CD4-positive, alpha-beta T cell treated with Interleukin-15 for 4 hours (primary cell): ENCODE results near the gene GLI3.

Experiments used
- DNase-seq: peaks from one replicate; pipeline ENCODE4 v3.0.0-alpha.2; 2020; ENCODE audit warnings: low spot score

The GLI3 gene

DNA sequence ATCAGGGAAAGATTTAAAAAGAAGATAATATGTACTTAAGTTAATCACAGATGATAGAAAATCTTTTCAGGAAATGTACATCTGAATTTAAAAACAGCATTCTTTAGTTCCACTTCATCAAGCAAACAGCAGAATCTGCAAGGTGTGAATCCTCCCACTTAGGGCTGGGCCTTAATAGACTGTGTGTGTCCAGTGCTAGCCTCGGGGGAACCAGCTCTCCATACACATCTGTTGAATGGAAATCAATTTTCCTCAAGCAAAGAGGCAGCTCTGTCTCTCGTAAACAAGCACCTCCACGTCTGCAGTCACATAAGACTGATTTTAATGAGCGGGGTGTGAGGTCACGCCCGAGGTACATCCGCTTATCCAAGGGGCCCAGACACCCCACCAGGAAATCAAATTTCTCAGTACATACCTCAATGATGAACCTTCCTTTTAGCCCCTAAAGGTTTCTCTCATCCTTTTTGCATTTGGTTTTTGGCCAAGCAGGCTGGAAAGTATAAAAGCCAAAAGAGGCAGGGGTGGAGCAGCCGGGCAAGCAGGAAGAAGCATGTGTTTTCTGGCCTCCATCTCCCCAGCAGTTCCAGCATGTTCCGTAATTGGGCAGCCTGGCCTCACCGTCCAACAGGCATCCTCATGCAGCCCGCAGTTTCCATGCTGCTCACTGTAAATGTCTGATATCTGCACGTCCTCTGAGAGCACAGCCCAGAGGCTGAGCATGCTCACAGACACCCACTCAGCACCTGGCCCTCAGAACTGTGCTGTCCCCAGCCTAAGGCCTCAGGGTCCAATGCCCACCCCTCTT lies 131.3 kb downstream of the GLI3 start:
- DNase-seq: no peak

DNA sequence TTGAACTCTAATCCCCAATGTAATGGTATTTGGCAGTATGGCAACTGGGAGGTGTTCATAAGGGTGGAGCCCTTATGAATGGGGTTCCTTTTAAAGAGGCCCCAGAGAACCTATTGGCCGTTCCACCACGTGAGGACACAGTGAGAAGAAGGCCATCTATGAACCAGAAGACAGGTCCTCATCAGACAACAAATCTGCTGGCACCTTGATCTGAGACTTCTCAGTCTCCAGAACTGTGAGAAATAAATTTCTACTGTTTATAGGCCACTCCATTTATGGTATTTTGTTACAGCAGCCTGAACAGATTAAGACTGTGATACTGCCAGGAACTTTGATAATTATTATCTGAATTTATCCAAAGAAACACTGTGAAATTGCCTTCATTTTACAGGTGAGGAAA lies 132.3 kb downstream of the GLI3 start:
- no peak for DNase-seq

DNA sequence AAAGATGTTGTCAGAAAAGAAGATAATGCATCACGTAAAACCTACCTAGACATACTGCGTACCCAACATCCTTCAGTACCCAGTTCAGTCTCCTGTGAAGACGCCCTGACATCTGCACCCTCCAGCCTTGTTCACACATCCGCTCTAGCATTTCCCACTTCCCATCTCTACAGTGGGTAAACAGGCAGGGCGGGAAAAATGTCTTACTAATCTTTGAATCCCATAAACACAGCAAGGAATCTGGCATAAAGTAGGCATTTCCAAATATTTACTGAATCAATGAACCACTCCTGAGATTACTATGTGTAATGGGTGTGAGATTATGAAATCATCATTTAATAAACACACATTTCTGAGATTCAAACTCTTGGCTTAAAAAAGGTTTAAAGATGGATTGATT lies 132.8 kb downstream of the GLI3 start:
- no peak for DNase-seq

DNA sequence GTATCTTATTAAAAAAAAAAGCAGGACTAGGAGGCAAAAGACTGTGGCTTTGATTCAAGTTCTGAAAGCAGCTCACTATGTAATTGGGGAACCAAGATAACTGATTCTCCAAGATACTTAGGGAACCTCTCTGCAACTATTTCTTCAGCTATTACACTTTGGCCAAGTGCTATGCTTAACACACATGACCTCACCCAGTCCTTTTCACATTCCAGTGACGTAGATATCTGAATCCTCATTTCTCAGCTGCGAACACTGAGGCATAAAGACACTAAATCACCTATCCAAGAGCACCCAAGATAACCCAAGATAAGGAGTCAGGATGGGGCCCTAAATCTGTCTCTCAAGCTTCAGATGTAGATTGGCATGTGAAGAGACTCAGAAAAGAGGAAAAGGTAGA lies 133.6 kb downstream of the GLI3 start:
- no peak for DNase-seq

DNA sequence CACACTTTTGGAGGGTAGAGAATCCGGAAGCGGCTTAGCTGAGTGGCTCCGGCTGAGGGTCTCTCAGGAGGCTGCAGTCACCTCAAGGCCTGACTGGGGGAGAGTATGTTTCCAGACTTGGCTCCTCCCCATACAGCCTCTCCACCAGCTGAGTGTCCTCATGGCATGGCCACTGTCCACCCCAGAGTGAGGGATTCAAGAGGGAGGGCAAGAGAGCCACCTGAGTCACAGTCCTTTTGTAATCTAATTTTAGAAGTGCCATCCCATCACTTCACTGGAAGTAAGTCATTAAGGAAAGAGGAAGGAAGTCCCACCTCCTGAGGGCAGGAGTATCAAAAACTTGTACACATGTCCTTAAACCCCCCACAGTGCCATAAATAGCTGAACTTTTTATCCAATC lies 134.0 kb downstream of the GLI3 start:
- no peak for DNase-seq

DNA sequence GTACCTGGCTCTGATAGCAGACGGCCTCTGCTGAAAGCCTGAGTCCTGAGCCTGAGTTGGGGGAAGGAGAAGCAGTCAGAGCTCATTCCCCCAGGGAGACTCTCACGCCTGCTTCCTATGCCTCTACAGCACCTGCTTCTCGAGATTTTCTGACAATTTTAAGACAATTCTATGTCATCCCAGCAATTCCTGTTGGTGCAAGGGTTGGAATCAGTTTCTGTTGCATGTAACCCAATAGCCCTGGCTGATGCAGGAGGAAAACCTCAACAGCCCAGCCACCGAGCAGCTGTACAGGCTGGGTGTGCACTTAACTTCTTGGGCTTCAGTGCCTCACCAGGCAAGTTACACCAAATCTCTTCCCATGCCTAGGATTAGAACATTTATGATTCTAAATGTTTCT lies 134.7 kb downstream of the GLI3 start:
- DNase-seq: no peak

DNA sequence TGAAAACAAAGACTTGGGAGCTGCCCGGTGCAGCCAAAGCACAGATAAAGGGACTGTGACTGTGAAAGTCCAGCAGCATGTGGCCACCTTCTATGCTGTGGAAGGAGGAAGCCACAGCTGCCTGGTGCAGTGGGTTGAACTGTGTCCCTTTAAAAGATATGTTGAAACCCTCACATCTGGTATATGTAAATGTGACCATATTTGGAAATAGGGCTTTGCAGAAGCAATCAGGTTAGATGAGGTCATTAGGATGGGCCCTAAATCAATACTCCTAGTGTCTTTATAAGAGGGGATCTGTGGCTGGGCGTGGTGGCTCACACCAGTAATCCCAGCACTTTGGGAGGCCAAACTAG lies 136.9 kb downstream of the GLI3 start:
- no peak for DNase-seq

DNA sequence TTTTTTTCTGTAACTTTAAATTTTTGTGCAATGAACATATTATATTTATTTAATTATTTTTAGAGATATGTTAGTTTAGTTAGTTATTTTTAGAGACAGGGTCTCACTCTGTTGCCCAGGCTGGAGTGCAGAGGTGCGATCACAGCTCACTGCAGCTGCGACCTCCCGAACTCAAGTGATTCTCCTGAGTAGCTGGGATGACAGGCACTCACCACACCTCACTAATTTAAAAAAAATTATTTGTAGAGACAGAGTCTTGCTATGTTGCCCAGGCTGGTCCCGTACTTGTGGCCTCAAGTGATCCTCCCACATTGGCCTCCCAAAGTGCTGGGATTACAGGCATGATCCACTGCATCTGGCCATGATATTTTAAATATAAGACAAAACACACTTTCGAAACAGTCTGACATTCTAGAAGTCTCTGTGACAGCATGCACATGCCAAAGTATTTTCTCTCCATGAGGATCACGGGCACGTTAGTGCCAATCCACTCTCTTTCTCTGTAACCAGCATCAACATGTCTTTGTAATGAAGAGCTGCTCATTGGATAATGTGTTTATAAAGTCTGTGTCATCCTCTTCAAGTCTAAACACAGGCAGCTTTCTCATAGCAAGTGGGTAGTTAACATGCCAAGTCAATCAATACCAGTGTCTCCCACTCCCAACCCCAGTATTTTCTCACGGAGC lies 137.4 kb downstream of the GLI3 start:
- no peak for DNase-seq

DNA sequence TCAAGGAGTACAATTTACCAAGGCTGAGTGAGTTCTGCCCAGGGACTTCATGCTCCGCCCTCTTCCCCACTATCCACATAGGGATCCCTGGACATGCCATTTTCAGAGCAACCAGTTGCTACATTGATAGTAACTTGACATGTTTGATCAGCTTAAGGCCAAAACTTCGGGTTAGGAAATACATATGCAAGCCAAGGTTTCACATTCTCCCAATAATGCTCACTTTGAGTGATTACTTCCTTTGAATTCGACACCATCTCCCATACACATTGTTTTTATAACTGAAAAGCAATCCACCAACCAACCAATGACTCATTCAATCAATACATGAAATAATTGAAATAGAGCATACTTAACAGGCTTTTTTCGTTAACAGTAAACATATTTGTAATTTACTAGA lies 137.9 kb downstream of the GLI3 start:
- DNase-seq: no peak

DNA sequence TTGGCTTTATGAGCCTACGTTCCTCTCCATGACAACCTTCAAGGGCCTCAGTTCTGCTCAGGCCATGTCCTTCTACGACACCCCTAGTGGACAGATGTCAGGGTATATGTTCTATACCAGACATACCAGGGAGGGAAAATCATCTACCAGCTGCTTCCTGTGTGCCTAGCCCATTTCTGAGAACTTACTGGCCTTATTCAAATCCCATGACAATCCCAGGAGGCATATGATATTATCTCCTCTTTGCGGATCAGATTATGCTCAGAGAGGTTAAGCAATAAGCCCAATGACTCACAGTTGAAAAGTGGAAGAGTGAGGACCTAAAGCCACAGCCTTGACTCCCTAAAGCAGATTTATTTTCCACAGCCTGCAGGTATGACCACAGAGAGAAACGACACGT lies 139.3 kb downstream of the GLI3 start:
- DNase-seq: no peak

DNA sequence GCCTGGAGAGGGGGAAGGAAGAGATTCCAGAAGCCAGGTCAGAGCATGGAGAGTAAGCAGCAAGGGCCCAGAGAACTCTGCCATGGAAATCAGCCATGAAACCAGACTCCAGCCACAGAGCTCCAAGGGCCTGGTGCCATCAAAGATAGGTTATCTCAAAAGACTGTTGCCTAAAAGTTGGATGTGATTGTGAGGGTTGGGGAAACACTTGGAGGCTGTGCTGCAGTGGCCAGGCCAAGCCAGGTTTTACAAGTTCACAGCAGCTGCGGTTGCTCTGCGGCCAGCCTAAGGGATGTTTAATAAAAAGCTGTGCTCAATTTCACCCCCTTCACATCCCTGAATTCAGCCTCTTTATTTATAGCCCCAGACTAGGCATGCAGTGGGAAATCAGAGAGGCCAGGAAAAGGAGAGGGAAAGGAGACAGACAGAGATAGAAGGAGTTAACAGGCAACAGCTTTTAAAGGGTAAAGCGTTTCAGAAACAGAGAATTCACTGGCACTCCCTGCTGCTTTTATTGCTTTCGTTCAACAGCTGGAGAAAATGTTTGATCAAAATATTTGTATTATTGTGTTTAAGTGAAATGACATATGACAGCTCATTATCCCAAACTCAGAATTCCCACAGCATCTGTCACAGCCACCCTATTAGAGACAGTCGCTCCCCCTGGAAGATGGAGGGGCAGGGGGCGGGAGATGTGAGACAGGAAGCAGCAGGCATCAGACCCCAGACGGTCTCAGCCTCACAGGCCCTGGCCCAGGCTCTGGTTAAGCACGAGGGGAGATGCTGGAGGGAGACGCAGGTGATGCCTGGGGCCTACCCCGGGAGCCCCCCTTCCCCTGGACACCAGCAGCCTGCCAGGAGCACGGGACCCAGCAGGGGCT lies 140.1 kb downstream of the GLI3 start:
- no peak for DNase-seq

DNA sequence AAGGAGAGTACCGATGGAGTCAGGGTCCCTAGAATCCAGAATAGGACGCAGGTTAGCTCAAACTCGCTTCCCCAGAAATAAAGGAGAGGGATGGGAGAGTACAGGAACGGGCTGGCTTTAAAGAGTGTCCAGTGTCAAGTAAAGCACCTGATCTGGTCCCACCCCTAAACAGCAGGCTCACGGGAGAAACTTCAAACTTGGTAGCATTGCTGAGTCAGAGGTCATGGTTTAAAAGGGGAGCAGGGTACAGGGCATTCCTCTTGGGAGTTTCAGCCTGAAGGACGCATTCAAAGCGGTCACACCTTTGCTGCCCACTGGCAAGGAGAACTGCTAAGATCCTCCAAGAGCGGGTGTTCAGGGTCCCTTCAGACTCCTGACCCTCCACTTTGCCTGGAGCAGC lies 140.7 kb downstream of the GLI3 start:
- no peak for DNase-seq

DNA sequence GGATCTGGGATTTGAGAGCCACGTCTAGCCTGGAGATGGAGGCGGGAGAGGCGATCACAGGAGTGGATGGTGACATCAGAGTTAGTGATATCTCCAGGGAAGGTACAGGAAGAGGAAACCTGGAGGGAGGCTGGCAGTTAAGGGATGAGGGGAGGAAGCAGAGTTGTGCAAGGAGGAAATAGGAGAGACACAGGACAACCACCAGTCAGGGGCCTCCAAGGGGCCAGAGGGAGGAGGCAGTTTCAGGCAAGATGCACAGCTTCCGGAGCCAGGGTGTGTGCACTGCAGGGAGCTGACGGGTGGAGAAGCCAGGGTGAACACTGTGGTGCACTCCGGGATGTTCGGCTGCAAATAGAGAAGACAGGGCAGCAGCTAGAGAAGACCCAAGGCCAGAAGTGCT lies 141.2 kb downstream of the GLI3 start:
- DNase-seq: no peak

DNA sequence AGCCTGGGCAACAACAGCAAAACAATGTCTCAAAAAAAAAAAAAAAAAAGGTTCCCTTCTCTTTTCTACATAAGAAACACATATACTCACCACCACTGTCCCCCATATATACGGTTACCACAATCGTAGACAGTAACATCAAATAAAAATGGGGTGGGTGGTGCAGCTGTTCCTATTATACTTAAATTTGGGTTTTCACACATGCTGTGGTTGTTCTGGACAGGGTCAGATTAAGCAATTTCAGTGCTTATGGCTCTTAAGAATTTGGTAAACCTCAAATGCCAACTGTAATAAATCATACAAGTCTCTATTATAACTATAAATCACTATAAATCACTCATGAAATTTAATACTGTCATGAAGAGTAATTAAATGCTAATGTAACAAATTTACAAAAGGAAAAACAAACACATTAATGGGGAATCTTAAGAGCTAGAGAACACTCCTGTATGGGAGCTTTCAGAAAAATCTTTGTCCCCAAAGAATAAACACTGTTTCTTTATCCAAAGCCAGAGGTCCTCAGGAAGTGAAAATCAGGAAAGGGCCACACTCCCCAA lies 143.6 kb downstream of the GLI3 start:
- no peak for DNase-seq

DNA sequence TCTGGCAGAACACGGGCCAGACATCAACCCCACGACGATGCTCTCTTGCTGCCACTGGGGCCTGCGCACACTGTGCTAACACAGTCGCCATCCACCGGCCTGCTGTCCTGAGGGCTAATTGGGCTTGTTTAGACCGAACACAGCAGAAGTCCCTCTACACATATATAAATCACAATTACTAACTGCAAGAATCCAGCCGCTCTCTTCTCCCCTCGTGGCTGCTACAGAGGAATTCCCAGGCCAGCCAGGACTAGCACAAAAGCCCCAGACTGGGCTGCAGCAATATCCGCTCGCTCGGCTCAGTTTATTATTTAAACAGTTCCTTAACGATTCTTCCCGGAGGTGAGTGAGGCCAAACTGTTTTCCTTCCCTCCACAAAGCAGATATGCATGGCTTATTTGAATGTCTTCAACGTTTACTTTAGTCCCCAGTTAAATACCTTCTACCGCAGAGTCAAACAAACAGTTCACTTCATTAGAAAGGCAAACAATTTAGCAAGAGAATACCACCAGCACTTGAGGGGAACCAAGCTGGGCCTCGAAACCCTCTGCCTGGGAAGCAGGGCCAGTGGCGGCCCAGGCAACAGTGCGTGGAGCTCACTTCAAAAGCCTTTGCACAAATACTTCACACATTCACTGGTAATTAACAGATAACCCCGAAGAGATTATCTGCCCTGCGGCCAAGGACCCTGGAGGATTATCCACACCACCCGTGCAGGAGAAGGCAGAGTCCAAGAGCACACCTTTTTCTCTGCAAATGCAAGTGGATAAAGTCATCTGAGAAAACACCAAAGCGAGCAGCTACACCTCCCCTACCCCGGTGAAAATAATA lies 145.3 kb downstream of the GLI3 start:
- DNase-seq: no peak

DNA sequence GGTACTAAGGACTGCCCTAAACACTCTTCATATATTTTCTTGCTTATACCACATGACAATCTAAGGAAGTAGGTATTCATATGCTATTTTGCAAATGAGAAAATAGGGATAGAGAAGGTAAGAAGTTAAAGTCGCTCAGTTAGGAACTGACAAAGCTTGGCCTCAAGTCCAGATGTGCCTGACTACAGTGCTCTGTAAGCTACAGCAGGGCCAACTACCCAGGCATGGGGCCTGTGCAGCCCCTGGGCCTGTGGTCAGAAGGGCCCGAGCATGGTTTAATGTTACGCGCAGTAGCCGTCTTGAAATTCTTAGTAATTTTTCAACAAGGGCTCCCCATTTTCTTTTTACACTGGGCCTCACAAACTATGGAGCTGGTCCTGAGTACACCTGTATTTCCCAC lies 146.2 kb downstream of the GLI3 start:
- DNase-seq: no peak

DNA sequence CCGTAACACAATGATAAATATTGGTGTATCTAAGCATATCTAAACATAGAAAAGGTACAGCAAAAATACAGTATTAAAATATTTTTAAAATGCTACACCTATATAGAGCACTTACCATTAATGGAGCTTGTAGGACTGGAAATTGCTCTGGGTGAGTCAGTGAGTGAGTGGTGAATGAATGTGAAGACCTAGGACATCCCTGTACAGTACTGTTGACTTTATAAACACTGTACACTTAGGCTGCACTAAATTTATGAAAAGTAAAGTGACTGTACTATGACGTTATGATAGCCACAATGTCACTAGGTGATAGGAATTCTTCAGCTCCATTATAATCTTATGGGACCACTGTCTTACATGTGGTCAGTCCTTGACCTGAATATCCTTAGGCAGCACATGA lies 147.0 kb downstream of the GLI3 start:
- DNase-seq: no peak

DNA sequence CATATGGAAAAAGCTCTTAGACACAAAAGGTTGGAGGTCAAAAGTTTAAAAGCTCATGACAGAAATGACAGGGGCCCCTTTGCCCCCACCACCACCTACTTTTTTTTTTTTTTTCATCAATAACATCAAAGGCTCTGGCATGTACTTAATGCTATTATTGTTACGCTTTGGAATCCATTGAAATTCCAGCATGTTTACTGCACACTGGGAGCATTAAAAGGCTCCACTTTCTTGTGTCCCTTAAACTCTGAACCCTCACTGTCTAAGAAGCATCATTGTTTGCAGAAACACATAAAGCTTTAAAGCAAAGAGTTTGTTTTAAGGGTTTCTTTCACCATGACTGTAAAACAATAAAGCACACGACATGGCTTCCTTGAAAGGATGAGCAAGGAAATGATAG lies 149.4 kb downstream of the GLI3 start:
- no peak for DNase-seq

DNA sequence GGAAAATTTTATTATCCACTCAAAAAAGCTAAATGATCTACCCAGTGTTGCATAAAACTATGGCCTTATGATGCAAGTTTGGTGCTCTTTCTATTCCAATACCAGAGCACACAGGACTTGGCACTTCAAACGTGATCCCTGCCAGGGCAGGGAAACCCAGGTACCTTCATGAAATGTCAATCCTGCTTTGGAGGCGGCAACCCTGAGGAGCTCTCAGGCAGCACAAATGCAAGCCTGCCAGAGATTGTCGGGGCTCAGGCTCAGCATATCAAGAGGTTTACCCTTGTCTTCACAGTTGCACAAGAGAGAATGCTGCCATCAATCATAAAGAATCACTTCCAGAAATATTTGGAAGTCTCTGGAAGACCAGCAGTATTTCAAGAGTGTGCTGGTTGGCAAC lies 151.5 kb downstream of the GLI3 start:
- no peak for DNase-seq

DNA sequence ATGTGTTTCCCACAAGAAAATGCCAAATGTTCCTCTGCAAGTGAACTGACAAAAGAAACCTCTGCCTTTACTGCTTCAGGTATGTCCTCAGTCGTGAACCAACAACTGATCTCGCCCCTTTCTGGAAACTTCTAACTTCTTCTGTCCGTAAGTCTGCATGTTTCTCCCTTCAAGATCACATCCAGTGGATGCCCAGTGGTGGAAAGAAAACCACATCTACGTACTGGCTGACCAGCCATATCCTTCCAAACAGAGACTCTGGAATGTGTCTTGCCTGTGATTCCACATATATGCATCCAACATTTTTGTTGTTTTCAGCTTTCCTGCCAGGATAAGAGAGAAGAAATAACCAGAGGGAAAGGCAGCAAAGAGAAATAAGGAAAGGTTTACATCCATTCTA lies 152.7 kb downstream of the GLI3 start:
- DNase-seq: no peak

DNA sequence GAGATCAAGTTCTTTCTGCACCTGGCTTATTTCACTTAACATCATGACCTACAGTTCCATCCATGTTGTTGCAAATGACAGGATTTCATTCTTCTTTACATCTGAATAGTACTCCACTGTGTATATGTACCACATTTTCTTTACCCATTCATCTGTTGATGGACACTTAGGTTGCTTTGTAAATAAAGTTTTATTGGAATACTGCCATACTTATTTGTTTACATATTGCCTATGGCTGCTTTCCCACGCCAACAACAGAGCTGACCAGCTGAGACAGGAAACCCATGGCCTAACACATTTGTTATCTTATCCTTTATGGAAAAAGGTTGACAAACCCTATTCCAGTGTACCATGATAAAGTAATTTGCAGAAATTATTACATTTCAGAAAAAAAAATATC lies 153.7 kb downstream of the GLI3 start:
- no peak for DNase-seq

DNA sequence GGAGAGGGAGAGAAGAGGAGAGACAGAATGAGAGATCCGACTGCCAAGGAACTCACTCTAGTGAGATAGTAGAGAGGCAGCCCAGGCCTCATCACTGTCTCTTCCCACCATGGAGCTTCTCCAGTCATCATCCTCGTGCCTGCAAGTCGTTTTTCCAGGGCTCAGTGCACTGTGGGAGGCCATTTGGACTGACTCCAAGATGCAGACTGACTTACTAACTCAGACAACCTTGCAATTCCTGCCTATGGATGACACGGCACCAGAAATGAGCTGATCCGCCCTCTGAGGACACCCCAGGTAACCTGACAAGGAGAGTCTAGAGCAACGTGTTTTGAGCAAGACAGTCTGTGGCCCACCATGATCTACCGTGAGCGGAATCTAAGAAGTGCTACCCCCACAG lies 154.9 kb downstream of the GLI3 start:
- no peak for DNase-seq
